ENCODE results near the gene DIP2A. TPM values are rescaled to one million over a fixed set of nuclear protein-coding genes. Genes with fewer than 3 reads are reported as not detected.
A peak's percentile ranks its signal among the peaks of the same experiment; 100 is the strongest.

DIP2A gene
- polyA plus RNA-seq, 1 donor from 2014 or later = 45.0 TPM

GRCh38 chr21:46540087-46540710, 81.5 kb downstream of the DIP2A start:
- TF ChIP-seq REST (IDR thresholded peaks at IDR 0.05; ENCODE audit: borderline replicate concordance) = no peak
- TF ChIP-seq MXI1 (conservative IDR thresholded peaks at IDR 0.05; ENCODE audit: poor library complexity, severe bottlenecking) = no peak
- no peak for TF ChIP-seq TAF1 (IDR thresholded peaks at IDR 0.05; ENCODE audit: low read depth)
- TF ChIP-seq EZH2 (IDR thresholded peaks at IDR 0.05; ENCODE audit: borderline replicate concordance, insufficient read depth, low read length, poor library complexity, severe bottlenecking) = no peak
- TF ChIP-seq EP300 (conservative IDR thresholded peaks at IDR 0.05; ENCODE audit: poor library complexity, severe bottlenecking) = no peak
- TF ChIP-seq CTCF (IDR thresholded peaks at IDR 0.05; ENCODE audit: poor library complexity, severe bottlenecking) = no peak
- no peak for TF ChIP-seq RAD21 (conservative IDR thresholded peaks at IDR 0.05)
- TF ChIP-seq POLR2AphosphoS5 (IDR thresholded peaks at IDR 0.05) = no peak
- no peak for TF ChIP-seq SMC3 (conservative IDR thresholded peaks at IDR 0.05; ENCODE audit: poor library complexity)
- Histone ChIP-seq H3K9me2 (ENCODE audit: insufficient read depth, low read length) (no peaks in the 10 kb centered on the region), H3K27me3 (ENCODE audit: insufficient read depth, low read depth, low read length) (no peaks in the 10 kb centered on the region), H3K79me2 (replicated peaks; ENCODE audit: insufficient read depth, low read length) (no peaks in the 10 kb centered on the region), H3K4me2 (ENCODE audit: low read length) (no peak overlapping the region), H3K27ac (ENCODE audit: low read length) (no peak overlapping the region), H3K36me3 (ENCODE audit: insufficient read depth, low read length) (peaks cover 4% of the 10 kb centered on the region), H3F3A (ENCODE audit: insufficient read depth, low read length, poor library complexity, severe bottlenecking) (no peaks in the 10 kb centered on the region), H2AFZ (ENCODE audit: low read depth, low read length) (no peak overlapping the region), H3K9ac (ENCODE audit: low read length) (no peak overlapping the region), H4K20me1 (ENCODE audit: insufficient read depth) (no peaks in the 10 kb centered on the region), H3K9me3 (ENCODE audit: low read length) (no peaks in the 10 kb centered on the region), H3K4me3 (ENCODE audit: low read length) (no peak overlapping the region)

- Histone ChIP-seq H3K4me2 (ENCODE audit: low read length) (no peak overlapping the region), H3K9ac (ENCODE audit: low read length) (no peak overlapping the region), H3K4me3 (ENCODE audit: low read length) (peak overlapping the region; percentile 40), H3K27me3 (ENCODE audit: insufficient read depth, low read depth, low read length) (no peaks in the 10 kb centered on the region), H3K79me2 (replicated peaks; ENCODE audit: insufficient read depth, low read length) (no peaks in the 10 kb centered on the region), H2AFZ (ENCODE audit: low read depth, low read length) (no peak overlapping the region), H3F3A (ENCODE audit: insufficient read depth, low read length, poor library complexity, severe bottlenecking) (no peaks in the 10 kb centered on the region), H3K9me2 (ENCODE audit: insufficient read depth, low read length) (no peaks in the 10 kb centered on the region), H3K27ac (ENCODE audit: low read length) (peak overlapping the region; percentile 12), H3K9me3 (ENCODE audit: low read length) (no peaks in the 10 kb centered on the region), H4K20me1 (ENCODE audit: insufficient read depth) (no peaks in the 10 kb centered on the region), H3K36me3 (ENCODE audit: insufficient read depth, low read length) (peaks cover 4% of the 10 kb centered on the region)
- TF ChIP-seq TAF1 (IDR thresholded peaks at IDR 0.05; ENCODE audit: low read depth) = no peak
- TF ChIP-seq SMC3 (conservative IDR thresholded peaks at IDR 0.05; ENCODE audit: poor library complexity) = no peak
- TF ChIP-seq RAD21 (conservative IDR thresholded peaks at IDR 0.05) = no peak
- TF ChIP-seq MXI1 (conservative IDR thresholded peaks at IDR 0.05; ENCODE audit: poor library complexity, severe bottlenecking) = no peak
- TF ChIP-seq EP300 (conservative IDR thresholded peaks at IDR 0.05; ENCODE audit: poor library complexity, severe bottlenecking) = no peak
- no peak for TF ChIP-seq EZH2 (IDR thresholded peaks at IDR 0.05; ENCODE audit: borderline replicate concordance, insufficient read depth, low read length, poor library complexity, severe bottlenecking)
- no peak for TF ChIP-seq REST (IDR thresholded peaks at IDR 0.05; ENCODE audit: borderline replicate concordance)
- TF ChIP-seq CTCF (IDR thresholded peaks at IDR 0.05; ENCODE audit: poor library complexity, severe bottlenecking) = no peak
- TF ChIP-seq POLR2AphosphoS5 (IDR thresholded peaks at IDR 0.05) = no peak
These were observed 84.0 kb downstream of the DIP2A start for GRCh38 chr21:46542588-46543124.
